NK-92 treated with Interleukin-12 subunit alpha and Interleukin-12 subunit beta, amount 100 ng/mL, for 24 hours (cell line): ENCODE results near the gene STXBP4.

Experiments
- DNase-seq: peaks from one replicate; lab custom pipeline; 2025; lab: John Stamatoyannopoulos, UW

The STXBP4 gene

GRCh38 chr17:55172612-55173011 is 204.0 kb downstream of the STXBP4 start:
- DNase-seq = no peak

GRCh38 chr17:55174133-55174532 is 205.6 kb downstream of the STXBP4 start:
- no peak for DNase-seq

GRCh38 chr17:55175788-55176427 is 207.3 kb downstream of the STXBP4 start:
- DNase-seq = no peak

GRCh38 chr17:55177159-55177854 is 208.7 kb downstream of the STXBP4 start:
- no peak for DNase-seq

- no peak for DNase-seq
Measured at GRCh38 chr17:55177855-55178217, 209.3 kb downstream of the STXBP4 start.

GRCh38 chr17:55186937-55187770 is 218.6 kb downstream of the STXBP4 start:
- no peak for DNase-seq

- no peak for DNase-seq
Measured at GRCh38 chr17:55190748-55191147, 222.2 kb downstream of the STXBP4 start.

- DNase-seq = no peak
Measured at GRCh38 chr17:55198690-55199370, 230.3 kb downstream of the STXBP4 start.

- no peak for DNase-seq
Measured at GRCh38 chr17:55200904-55201303, 232.3 kb downstream of the STXBP4 start.

- no peak for DNase-seq
Measured at GRCh38 chr17:55201308-55201932, 232.9 kb downstream of the STXBP4 start.

- no peak for DNase-seq
Measured at GRCh38 chr17:55202896-55203295, 234.3 kb downstream of the STXBP4 start.

- no peak for DNase-seq
Measured at GRCh38 chr17:55208078-55208812, 239.7 kb downstream of the STXBP4 start.

- DNase-seq = no peak
Measured at GRCh38 chr17:55210292-55210691, 241.7 kb downstream of the STXBP4 start.

- no peak for DNase-seq
Measured at GRCh38 chr17:55212880-55213279, 244.3 kb downstream of the STXBP4 start.

- no peak for DNase-seq
Measured at GRCh38 chr17:55215711-55216110, 247.1 kb downstream of the STXBP4 start.

GRCh38 chr17:55216888-55217287 is 248.3 kb downstream of the STXBP4 start:
- DNase-seq = no peak

GRCh38 chr17:55219459-55219858 is 250.9 kb downstream of the STXBP4 start:
- no peak for DNase-seq

GRCh38 chr17:55219934-55220333 is 251.4 kb downstream of the STXBP4 start:
- no peak for DNase-seq
